ENCODE measurements around the gene PIK3R4.

PIK3R4 gene

GRCh38 chr3:130711565-130712324, 34.9 kb downstream of the PIK3R4 start:
- H3K9ac ChIP-seq (ENCODE audit: low read depth, low read length) = no peak overlapping the region
- H3K9me3 ChIP-seq (ENCODE audit: insufficient read depth, low read depth, low read length) = no peaks in the 10 kb centered on the region
- H3K4me3 ChIP-seq (ENCODE audit: low read length) = no peak overlapping the region
- H3K27me3 ChIP-seq (ENCODE audit: insufficient read depth, low read length) = no peaks in the 10 kb centered on the region
- no peak overlapping the region for H3K27ac ChIP-seq (ENCODE audit: low read length)
- H3K36me3 ChIP-seq (ENCODE audit: insufficient read depth, low read depth, low read length) = peaks cover 58% of the 10 kb centered on the region
- no peaks in the 10 kb centered on the region for H3K4me1 ChIP-seq (ENCODE audit: insufficient read depth, low read length)

- peaks cover 50% of the 10 kb centered on the region for H3K36me3 ChIP-seq (ENCODE audit: insufficient read depth, low read depth, low read length)
Observed at GRCh38 chr3:130709671-130710070, 37.0 kb downstream of the PIK3R4 start.

GRCh38 chr3:130707902-130708601, 38.6 kb downstream of the PIK3R4 start:
- H3K9me3 ChIP-seq (ENCODE audit: insufficient read depth, low read depth, low read length) = no peaks in the 10 kb centered on the region
- no peak overlapping the region for H3K4me3 ChIP-seq (ENCODE audit: low read length)
- H3K27me3 ChIP-seq (ENCODE audit: insufficient read depth, low read length) = no peaks in the 10 kb centered on the region
- H3K36me3 ChIP-seq (ENCODE audit: insufficient read depth, low read depth, low read length) = peaks cover 53% of the 10 kb centered on the region
- no peaks in the 10 kb centered on the region for H3K4me1 ChIP-seq (ENCODE audit: insufficient read depth, low read length)
- H3K9ac ChIP-seq (ENCODE audit: low read depth, low read length) = no peak overlapping the region
- no peak overlapping the region for H3K27ac ChIP-seq (ENCODE audit: low read length)

More at GRCh38 chr3:130709671-130710070, 37.0 kb downstream of the PIK3R4 start:
- no peaks in the 10 kb centered on the region for H3K9me3 ChIP-seq (ENCODE audit: insufficient read depth, low read depth, low read length)
- no peak overlapping the region for H3K27ac ChIP-seq (ENCODE audit: low read length)
- H3K4me3 ChIP-seq (ENCODE audit: low read length) = no peak overlapping the region
- no peaks in the 10 kb centered on the region for H3K4me1 ChIP-seq (ENCODE audit: insufficient read depth, low read length)
- H3K9ac ChIP-seq (ENCODE audit: low read depth, low read length) = no peak overlapping the region
- no peaks in the 10 kb centered on the region for H3K27me3 ChIP-seq (ENCODE audit: insufficient read depth, low read length)

GRCh38 chr3:130705501-130705900, 41.1 kb downstream of the PIK3R4 start:
- no peaks in the 10 kb centered on the region for H3K9me3 ChIP-seq (ENCODE audit: insufficient read depth, low read depth, low read length)
- peaks cover 68% of the 10 kb centered on the region for H3K36me3 ChIP-seq (ENCODE audit: insufficient read depth, low read depth, low read length)
- H3K4me1 ChIP-seq (ENCODE audit: insufficient read depth, low read length) = no peaks in the 10 kb centered on the region
- H3K9ac ChIP-seq (ENCODE audit: low read depth, low read length) = no peak overlapping the region
- no peaks in the 10 kb centered on the region for H3K27me3 ChIP-seq (ENCODE audit: insufficient read depth, low read length)
- no peak overlapping the region for H3K27ac ChIP-seq (ENCODE audit: low read length)
- H3K4me3 ChIP-seq (ENCODE audit: low read length) = no peak overlapping the region

- Histone ChIP-seq H3K36me3 (ENCODE audit: insufficient read depth, low read depth, low read length) (peaks cover 68% of the 10 kb centered on the region), H3K4me3 (ENCODE audit: low read length) (no peak overlapping the region), H3K4me1 (ENCODE audit: insufficient read depth, low read length) (no peaks in the 10 kb centered on the region), H3K9me3 (ENCODE audit: insufficient read depth, low read depth, low read length) (no peaks in the 10 kb centered on the region), H3K9ac (ENCODE audit: low read depth, low read length) (no peak overlapping the region), H3K27me3 (ENCODE audit: insufficient read depth, low read length) (no peaks in the 10 kb centered on the region), H3K27ac (ENCODE audit: low read length) (no peak overlapping the region)
Observed at GRCh38 chr3:130702985-130703384, 43.6 kb downstream of the PIK3R4 start.

GRCh38 chr3:130700541-130700940, 46.1 kb downstream of the PIK3R4 start:
- no peak overlapping the region for H3K9ac ChIP-seq (ENCODE audit: low read depth, low read length)
- H3K4me3 ChIP-seq (ENCODE audit: low read length) = no peak overlapping the region
- H3K27me3 ChIP-seq (ENCODE audit: insufficient read depth, low read length) = no peaks in the 10 kb centered on the region
- peaks cover 59% of the 10 kb centered on the region for H3K36me3 ChIP-seq (ENCODE audit: insufficient read depth, low read depth, low read length)
- no peak overlapping the region for H3K27ac ChIP-seq (ENCODE audit: low read length)
- H3K4me1 ChIP-seq (ENCODE audit: insufficient read depth, low read length) = no peaks in the 10 kb centered on the region
- no peaks in the 10 kb centered on the region for H3K9me3 ChIP-seq (ENCODE audit: insufficient read depth, low read depth, low read length)

GRCh38 chr3:130699765-130700164, 46.9 kb downstream of the PIK3R4 start:
- H3K27me3 ChIP-seq (ENCODE audit: insufficient read depth, low read length) = no peaks in the 10 kb centered on the region
- H3K4me1 ChIP-seq (ENCODE audit: insufficient read depth, low read length) = no peaks in the 10 kb centered on the region
- H3K36me3 ChIP-seq (ENCODE audit: insufficient read depth, low read depth, low read length) = peaks cover 61% of the 10 kb centered on the region
- H3K27ac ChIP-seq (ENCODE audit: low read length) = no peak overlapping the region
- no peak overlapping the region for H3K9ac ChIP-seq (ENCODE audit: low read depth, low read length)
- no peak overlapping the region for H3K4me3 ChIP-seq (ENCODE audit: low read length)
- H3K9me3 ChIP-seq (ENCODE audit: insufficient read depth, low read depth, low read length) = no peaks in the 10 kb centered on the region

- Histone ChIP-seq H3K4me1 (ENCODE audit: insufficient read depth, low read length) (no peaks in the 10 kb centered on the region), H3K9me3 (ENCODE audit: insufficient read depth, low read depth, low read length) (no peaks in the 10 kb centered on the region), H3K36me3 (ENCODE audit: insufficient read depth, low read depth, low read length) (peaks cover 46% of the 10 kb centered on the region), H3K27me3 (ENCODE audit: insufficient read depth, low read length) (no peaks in the 10 kb centered on the region), H3K9ac (ENCODE audit: low read depth, low read length) (no peak overlapping the region), H3K27ac (ENCODE audit: low read length) (no peak overlapping the region), H3K4me3 (ENCODE audit: low read length) (no peak overlapping the region)
Observed at GRCh38 chr3:130693314-130693713, 53.3 kb downstream of the PIK3R4 start.

- Histone ChIP-seq H3K4me3 (ENCODE audit: low read length) (no peak overlapping the region), H3K27me3 (ENCODE audit: insufficient read depth, low read length) (no peaks in the 10 kb centered on the region), H3K9me3 (ENCODE audit: insufficient read depth, low read depth, low read length) (no peaks in the 10 kb centered on the region), H3K36me3 (ENCODE audit: insufficient read depth, low read depth, low read length) (peaks cover 45% of the 10 kb centered on the region), H3K27ac (ENCODE audit: low read length) (no peak overlapping the region), H3K9ac (ENCODE audit: low read depth, low read length) (no peak overlapping the region), H3K4me1 (ENCODE audit: insufficient read depth, low read length) (no peaks in the 10 kb centered on the region)
Observed at GRCh38 chr3:130692455-130692854, 54.2 kb downstream of the PIK3R4 start.

- H3K4me1 ChIP-seq (ENCODE audit: insufficient read depth, low read length) = no peaks in the 10 kb centered on the region
- H3K4me3 ChIP-seq (ENCODE audit: low read length) = no peak overlapping the region
- H3K9ac ChIP-seq (ENCODE audit: low read depth, low read length) = no peak overlapping the region
- no peaks in the 10 kb centered on the region for H3K9me3 ChIP-seq (ENCODE audit: insufficient read depth, low read depth, low read length)
- peaks cover 39% of the 10 kb centered on the region for H3K36me3 ChIP-seq (ENCODE audit: insufficient read depth, low read depth, low read length)
- no peaks in the 10 kb centered on the region for H3K27me3 ChIP-seq (ENCODE audit: insufficient read depth, low read length)
- no peak overlapping the region for H3K27ac ChIP-seq (ENCODE audit: low read length)
Observed at GRCh38 chr3:130688697-130689470, 57.7 kb downstream of the PIK3R4 start.

- Histone ChIP-seq H3K4me3 (ENCODE audit: low read length) (no peak overlapping the region), H3K27me3 (ENCODE audit: insufficient read depth, low read length) (no peaks in the 10 kb centered on the region), H3K4me1 (ENCODE audit: insufficient read depth, low read length) (no peaks in the 10 kb centered on the region), H3K9me3 (ENCODE audit: insufficient read depth, low read depth, low read length) (no peaks in the 10 kb centered on the region), H3K36me3 (ENCODE audit: insufficient read depth, low read depth, low read length) (peaks cover 46% of the 10 kb centered on the region), H3K27ac (ENCODE audit: low read length) (no peak overlapping the region), H3K9ac (ENCODE audit: low read depth, low read length) (no peak overlapping the region)
Observed at GRCh38 chr3:130688015-130688688, 58.5 kb downstream of the PIK3R4 start.

Measured in iPS-20b (cell line).